HG03095 (cell line): ENCODE results near the gene UNC45A.
"Not testable (repeated sequence)": the region's sequence is repeated elsewhere in the genome, so short reads cannot be mapped to it uniquely, and the experiment has no call there.

Source experiments
- ATAC-seq: cut with Tn5 transposase; IDR thresholded peaks from one replicate; pipeline ENCODE4 v1.9.1; 2021; ENCODE audit warnings: moderate library complexity; ENCODE audit not compliant: unreplicated experiment

The UNC45A gene

DNA sequence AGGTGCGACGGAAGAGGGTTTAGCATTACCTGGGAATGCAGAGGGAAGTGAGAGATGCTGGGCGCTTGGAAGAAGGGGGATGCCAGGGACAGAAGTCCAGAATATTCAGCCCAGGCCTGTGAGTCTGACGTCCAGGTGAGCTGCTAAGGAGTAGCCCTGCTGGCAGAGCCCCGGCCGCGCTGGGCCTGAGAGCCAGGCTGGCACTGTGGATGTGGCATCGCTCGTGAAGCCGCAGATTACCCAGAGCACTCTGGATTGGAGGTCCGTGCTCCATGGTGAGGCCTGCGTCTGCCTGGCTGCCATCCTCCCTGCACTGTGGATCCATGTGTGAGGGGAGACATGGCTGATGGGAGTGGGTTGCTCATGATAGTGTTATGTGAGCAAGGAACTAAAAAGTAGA is 17.5 kb upstream of the UNC45A start:
- ATAC-seq, result no peak

DNA sequence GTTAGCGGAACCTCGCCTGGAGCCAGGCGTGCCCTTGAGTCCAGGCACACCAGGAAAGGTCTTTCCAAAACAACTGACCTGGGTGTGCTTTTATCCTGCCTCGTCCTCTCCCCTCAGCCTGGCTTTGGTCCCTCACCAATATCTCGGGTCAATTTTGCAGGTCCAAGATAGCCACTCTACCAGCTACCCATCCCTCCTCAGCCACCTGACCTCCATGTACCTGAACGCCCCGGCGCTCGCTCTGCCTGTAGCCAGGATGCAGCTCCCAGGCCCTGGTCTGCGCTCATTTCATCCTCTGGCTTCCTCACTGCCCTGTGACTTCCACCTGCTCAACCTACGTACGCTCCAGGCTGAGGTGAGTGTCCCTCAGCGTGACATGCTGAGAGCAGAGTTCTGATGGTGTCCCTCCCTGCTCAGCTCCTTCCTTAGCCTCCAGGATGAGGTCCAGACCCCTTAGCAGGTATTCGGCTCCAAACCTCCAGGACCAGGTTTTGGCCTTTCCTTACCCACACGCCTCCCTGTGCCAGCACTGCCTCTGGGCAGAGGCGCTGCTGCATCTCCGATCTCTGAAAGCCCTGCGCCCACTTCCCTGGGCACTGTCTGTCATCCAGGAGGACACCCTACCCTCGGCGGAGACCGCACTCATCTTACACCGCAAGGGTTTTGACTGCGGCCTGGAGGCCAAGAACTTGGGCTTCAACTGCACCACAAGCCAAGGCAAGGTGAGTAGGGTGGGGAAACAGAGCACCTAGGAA is 16.9 kb upstream of the UNC45A start:
- no peak for ATAC-seq

DNA sequence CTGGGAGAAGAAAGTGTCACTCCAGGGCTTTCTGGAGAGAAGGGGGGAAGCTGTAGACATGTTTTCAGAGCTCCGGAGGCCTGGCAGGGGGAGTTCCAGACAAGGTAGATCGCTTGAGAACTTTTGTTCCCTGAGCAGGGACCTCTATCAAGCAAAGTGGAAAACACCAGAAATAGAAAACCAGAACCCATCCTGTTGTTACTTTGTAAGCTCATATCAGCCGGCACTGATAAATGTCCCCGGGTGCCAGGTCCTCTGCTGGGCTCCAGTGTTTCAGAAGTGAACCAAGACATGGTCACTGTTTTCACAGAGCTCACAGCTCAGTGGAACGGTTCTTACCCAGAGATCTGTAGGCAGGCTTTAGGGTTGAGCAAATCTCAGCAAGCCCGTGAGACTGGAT is 16.2 kb upstream of the UNC45A start:
- ATAC-seq, result no peak

- ATAC-seq, result no peak
Observed at GRCh38 chr15:90921887-90922286, 13.2 kb upstream of the UNC45A start.

DNA sequence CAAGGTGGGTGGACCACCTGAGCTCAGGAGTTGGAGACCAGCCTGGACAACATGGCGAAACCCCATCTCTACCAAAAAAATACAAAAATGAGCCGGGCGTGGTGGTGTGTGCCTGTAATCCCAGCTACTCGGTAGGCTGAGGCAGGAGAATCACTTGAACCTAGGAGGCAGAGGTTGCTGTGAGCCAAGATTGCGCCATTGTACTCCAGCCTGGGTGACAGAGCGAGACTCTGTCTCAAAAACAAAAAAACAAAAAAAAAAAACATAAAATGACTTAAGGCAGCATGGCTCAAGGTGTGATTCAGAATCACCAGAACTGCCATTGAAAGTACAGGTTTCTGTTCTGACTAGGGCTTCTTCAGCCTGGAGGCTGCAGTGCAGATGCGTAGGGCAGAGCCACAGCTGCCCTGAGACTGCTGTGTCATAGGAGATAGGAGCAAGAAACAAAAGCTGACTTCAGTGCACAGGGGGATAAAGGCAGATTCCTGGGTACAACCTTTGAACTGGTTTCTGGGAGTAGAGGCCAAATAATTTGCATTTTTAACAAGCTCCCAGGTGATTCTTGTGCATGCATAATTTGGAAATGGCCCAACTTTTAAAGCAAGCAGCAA is 12.3 kb upstream of the UNC45A start:
- ATAC-seq, result peak; percentile 87

- peak; percentile 70 for ATAC-seq
Observed at GRCh38 chr15:90924375-90924774, 10.7 kb upstream of the UNC45A start.

DNA sequence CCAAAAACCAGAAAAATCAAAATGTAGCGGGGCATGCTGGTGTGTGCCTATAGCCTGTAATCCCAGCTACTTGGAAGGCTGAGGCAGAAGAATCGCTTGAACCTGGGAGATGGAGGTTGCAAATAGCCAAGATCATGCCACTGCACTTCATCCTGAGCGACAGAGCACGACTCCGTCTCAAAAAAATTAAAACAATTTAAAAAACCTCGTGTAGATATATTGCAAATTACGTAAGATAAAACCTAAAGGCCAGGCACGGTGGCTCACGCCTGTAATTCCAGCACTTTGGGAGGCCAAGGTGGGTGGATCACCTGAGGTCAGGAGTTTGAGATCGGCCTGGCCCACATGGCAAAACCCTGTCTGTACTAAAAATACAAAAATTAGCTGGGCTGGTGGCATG is 8.3 kb upstream of the UNC45A start:
- not testable (repeated sequence) for ATAC-seq

DNA sequence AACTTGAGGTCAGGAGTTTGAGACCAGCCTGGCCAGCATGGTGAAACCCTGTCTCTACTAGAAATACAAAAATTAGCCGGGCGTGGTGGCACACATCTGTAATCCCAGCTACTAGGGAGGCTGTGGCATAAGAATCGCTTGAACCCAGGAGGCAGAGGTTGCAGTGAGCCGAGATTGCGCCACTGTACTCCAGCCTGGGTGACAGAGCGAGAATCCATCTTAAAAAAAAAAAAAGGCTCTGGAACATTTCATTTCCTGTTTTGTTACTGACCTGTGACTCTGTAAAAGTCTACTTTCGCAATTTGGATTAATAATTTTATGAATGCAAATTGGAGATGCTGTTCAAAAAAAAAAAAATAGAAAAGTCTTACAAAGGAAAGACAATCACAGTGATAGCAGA is 7.0 kb upstream of the UNC45A start:
- ATAC-seq, result not testable (repeated sequence)

DNA sequence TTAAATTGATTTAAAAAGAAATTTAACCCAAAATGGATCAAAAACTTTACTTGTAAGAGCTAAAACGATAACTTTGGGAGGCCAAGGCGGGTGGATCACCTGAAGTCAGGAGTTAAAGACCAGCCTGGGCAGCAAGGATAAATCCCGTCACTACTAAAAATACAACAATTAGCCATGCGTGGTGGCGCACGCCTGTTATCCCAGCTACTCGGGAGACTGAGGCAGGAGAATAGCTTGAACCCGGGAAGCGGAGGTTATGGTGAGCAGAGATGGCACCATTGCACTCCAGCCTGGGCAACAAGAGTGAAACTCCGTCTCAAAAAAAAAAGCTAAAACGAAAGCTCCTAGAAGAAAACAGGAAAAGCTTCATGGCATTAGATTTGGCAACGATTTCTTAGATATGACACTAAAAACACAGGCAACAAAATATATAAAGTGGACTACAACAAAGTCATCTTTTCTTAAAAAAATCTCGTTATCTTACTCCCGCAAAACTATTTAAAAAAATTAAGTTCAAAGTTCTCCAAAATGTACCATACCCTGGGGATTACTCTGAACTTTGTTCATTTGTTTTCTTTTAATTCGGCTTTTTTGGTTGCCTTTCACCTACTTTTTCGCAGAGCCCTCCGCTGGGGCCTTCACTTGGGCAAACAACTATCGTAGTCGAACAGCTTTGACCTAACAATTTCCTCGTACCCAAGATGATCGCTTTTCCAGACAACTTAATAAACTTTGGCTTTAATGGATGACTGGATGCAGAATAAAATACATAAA is 5.7 kb upstream of the UNC45A start:
- no peak for ATAC-seq

GRCh38 chr15:90930861-90931574 is 4.1 kb upstream of the UNC45A start:
- ATAC-seq, result no peak

DNA sequence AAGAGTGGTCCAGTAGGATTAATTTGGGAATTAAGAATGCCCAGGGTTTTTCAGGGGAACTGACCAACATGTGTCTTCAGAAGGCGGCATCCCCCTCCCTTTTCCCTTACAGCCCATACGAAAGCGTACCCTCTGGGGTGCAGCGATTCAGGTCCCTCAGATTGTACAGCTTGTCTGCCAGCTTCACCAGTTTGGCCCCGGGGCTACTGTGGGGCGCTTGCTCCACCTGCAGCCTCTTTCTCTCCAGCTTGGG is 3.6 kb upstream of the UNC45A start:
- no peak for ATAC-seq

DNA sequence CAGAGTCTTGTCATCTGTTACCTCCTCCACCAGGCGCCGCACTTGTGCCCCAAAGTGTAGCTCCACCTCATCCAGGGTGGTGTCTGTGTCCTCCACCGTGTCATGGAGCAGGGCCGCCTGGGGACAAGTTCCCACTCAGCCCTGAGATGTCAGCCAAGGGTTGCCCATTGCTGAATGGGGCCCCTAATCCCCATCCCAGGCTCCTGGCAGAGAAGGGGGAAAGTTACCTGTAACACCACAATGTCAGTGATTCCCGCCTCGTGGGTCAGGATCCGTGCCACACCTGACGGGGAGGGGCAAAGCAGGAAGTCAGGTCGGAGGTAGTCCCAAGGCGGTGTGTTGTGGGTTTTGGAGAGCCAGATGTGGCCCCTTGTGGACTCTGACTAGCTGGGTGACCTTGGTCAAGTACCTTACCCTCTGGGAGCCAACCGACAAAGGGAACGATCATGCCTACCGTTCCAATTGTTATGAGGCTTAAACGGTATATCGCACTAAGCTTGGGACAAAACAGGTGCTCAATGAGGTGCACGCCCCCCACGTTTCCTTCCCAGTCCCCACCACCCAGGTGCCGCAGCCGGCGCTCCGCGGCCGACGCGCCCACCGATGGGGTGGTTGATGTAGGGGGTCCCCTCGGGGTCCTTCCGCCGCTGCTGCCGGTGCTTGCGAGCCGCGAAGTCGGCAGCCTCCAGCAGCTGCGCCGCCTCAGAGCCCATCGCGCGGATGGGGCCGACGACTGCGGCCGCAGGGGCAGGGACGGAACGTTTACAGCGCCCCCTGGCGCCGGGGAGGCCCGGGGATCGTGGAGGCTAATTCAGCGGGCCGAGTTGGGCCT is 3.0 kb upstream of the UNC45A start, which contains the start of gene HDDC3:
TSS of gene HDDC3 (minus strand) at position 722 of the 832 bp plus-strand sequence. CDS start at position 713, 9 bp downstream.
- ATAC-seq, result peak; percentile 37

DNA sequence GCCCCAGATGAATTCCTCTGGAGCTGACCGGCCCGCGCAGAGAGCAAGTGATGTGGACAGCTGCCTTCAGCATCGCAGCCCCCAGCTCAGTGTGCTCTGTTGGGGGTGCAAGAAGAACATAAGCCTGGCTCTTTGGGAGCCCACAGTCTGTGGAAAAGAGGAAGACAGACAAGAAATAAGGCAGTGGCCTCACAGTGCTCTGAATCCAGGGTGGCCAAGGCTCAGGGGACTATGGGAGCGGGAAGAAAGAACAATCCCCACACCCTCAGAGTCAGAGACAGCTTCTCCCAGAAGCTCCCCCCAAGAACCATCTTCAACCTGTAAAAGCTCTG is 2.5 kb upstream of the UNC45A start:
- no peak for ATAC-seq

- no peak for ATAC-seq
Observed at GRCh38 chr15:90933301-90933700, 1.8 kb upstream of the UNC45A start.

DNA sequence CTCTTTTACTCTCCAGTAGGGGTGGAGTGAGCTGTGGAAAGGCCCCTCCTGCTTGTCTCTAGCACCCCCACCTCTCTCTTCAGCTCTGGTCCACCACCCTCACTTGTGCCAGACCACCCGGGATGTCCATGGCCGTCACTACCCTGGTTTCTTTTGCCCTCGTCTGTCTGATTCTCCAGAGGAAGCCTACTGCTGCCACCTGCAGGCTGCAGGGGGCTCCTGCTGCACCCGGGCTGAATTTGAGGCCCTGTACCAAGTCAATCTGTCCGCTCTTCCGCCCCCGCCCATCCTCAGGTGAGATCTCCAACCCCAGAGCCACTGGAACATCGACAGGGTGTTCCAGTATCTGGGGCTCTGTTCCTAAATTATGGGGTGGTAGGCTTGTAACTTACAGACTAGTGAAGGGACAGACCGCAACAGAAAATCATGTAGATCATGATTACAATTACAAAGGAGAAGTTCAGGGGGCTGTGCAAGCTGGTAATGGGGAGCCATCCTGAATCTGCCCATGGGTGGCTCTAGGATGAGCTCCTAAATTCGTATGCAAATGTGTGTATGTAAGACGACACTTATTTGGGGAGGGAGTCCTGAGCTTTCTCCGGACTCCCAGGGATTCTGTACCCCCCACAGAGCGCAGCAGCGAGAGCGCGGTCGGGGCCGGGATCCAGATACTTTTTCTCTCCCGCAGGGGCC is 683 bp upstream of the UNC45A start:
- ATAC-seq, result peak; percentile 38

DNA sequence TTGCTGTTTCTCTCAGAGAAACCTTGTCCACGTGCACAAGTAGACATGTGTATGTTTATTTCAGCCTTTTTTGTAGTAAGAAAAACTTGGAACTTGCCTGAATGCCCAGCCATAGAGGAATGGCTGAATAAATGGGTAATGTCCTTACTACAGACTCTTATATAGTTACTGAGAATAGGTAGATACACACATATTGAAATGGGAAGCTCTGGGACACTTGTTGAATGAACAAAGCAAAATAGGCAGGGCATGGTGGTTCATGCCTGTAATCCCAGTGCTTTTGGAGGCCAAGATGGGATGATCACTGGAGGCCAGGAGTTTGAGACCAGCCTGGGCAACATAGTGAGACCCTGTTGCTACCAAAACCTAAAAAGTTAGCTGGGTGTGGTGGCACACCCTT is 1.7 kb downstream of the UNC45A start:
- no peak for ATAC-seq

GRCh38 chr15:90938261-90938660 is 3.2 kb downstream of the UNC45A start:
- no peak for ATAC-seq

DNA sequence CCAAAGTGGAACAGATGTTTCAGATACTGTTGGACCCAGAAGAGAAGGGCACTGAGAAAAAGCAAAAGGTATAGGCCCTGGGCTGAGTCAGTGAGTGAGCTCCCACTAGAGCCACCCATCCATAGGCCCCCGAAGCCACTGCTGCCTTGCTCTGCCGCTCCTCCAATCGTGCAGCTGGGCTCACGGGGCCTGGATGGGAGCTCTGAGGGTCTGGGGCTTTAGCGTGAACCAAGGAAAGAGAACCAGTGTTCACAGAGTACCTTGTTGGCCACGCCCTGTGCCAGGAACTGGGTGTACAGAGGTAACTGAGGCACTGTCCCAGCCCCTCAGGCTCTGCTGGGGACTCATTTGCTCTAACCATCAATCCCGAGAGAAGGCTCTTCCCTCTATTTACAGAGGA is 4.7 kb downstream of the UNC45A start:
- no peak for ATAC-seq

GRCh38 chr15:90941038-90941437 is 6.0 kb downstream of the UNC45A start:
- ATAC-seq, result no peak
